ENCODE data around the gene OR2T35.

Gene OR2T35

GRCh38 chr1:248627971-248628844 is 16.9 kb downstream of the OR2T35 start:
- H3K27ac ChIP-seq, result no peak overlapping the region
- H3K4me3 ChIP-seq, result no peak overlapping the region

GRCh38 chr1:248625971-248626370 is 19.1 kb downstream of the OR2T35 start:
- no peak overlapping the region for H3K27ac ChIP-seq

GRCh38 chr1:248625166-248625565 is 19.9 kb downstream of the OR2T35 start:
- Histone ChIP-seq H3K27ac (no peak overlapping the region), H3K4me3 (no peak overlapping the region)

More at GRCh38 chr1:248625971-248626370, 19.1 kb downstream of the OR2T35 start:
- no peak overlapping the region for H3K4me3 ChIP-seq

- Histone ChIP-seq H3K4me3 (no peak overlapping the region), H3K27ac (no peak overlapping the region)
Measured at GRCh38 chr1:248622570-248623001, 22.5 kb downstream of the OR2T35 start.

- H3K4me3 ChIP-seq, result no peak overlapping the region
- no peak overlapping the region for H3K27ac ChIP-seq
Measured at GRCh38 chr1:248621770-248622169, 23.3 kb downstream of the OR2T35 start.

- no peak overlapping the region for H3K4me3 ChIP-seq
- no peak overlapping the region for H3K27ac ChIP-seq
Measured at GRCh38 chr1:248618878-248619277, 26.2 kb downstream of the OR2T35 start.

GRCh38 chr1:248618119-248618518 is 27.0 kb downstream of the OR2T35 start:
- Histone ChIP-seq H3K27ac (no peak overlapping the region), H3K4me3 (no peak overlapping the region)

- no peak overlapping the region for H3K4me3 ChIP-seq
- H3K27ac ChIP-seq, result no peak overlapping the region
Measured at GRCh38 chr1:248613742-248614141, 31.3 kb downstream of the OR2T35 start.

- H3K27ac ChIP-seq, result no peak overlapping the region
- H3K4me3 ChIP-seq, result no peak overlapping the region
Measured at GRCh38 chr1:248611883-248612414, 33.1 kb downstream of the OR2T35 start.

- no peak overlapping the region for H3K4me3 ChIP-seq
- H3K27ac ChIP-seq, result no peak overlapping the region
Measured at GRCh38 chr1:248610301-248610700, 34.8 kb downstream of the OR2T35 start.

GRCh38 chr1:248599396-248599795 is 45.7 kb downstream of the OR2T35 start:
- Histone ChIP-seq H3K27ac (no peak overlapping the region), H3K4me3 (no peak overlapping the region)

- Histone ChIP-seq H3K27ac (no peak within 1 kb of the TSS), H3K4me3 (no peak within 1 kb of the TSS)
Measured at GRCh38 chr1:248597589-248597988, 47.5 kb downstream of the OR2T35 start, which contains the start of gene OR2T10. Gene OR2T10 (minus strand): TSS chr1:248597700. CDS start chr1:248593768, 3,932 bp downstream.

GRCh38 chr1:248596615-248597014 is 48.5 kb downstream of the OR2T35 start:
- Histone ChIP-seq H3K27ac (no peak overlapping the region), H3K4me3 (no peak overlapping the region)

- no peak overlapping the region for H3K4me3 ChIP-seq
- H3K27ac ChIP-seq, result no peak overlapping the region
Measured at GRCh38 chr1:248593226-248593625, 51.9 kb downstream of the OR2T35 start.

- H3K4me3 ChIP-seq, result no peak overlapping the region
Measured at GRCh38 chr1:248592655-248593054, 52.4 kb downstream of the OR2T35 start.

GRCh38 chr1:248590055-248590454 is 55.0 kb downstream of the OR2T35 start:
- H3K4me3 ChIP-seq, result no peak overlapping the region

More at GRCh38 chr1:248592655-248593054, 52.4 kb downstream of the OR2T35 start:
- H3K27ac ChIP-seq, result no peak overlapping the region

GRCh38 chr1:248589334-248589733 is 55.7 kb downstream of the OR2T35 start:
- Histone ChIP-seq H3K4me3 (no peak overlapping the region), H3K27ac (no peak overlapping the region)

More at GRCh38 chr1:248590055-248590454, 55.0 kb downstream of the OR2T35 start:
- H3K27ac ChIP-seq, result no peak overlapping the region

Measured in skin epidermis (tissue), 12 donors.